HepG2 (cell line): Measurements from ENCODE around the gene CLDND2. TPM values are rescaled to one million over a fixed set of nuclear protein-coding genes. Genes with fewer than 3 reads are reported as not detected.

Experiments
- AGO1 ChIP-seq: fragments of 200-400 bp; formaldehyde crosslinking; IDR thresholded peaks from 2 replicates; pipeline ENCODE4 v1.6.1; 2017; ENCODE audit warnings: mild to moderate bottlenecking, low read depth, low read length, moderate library complexity; ENCODE audit not compliant: poor library complexity, severe bottlenecking
- BRCA1 ChIP-seq: sonication (generic); formaldehyde crosslinking; IDR thresholded peaks from 2 replicates; pipeline ENCODE4 v1.4.0; 2020; ENCODE audit warnings: missing genetic modification reagents
- DPF2 ChIP-seq: sonication (generic); formaldehyde crosslinking; IDR thresholded peaks from 2 replicates; pipeline ENCODE4 v1.4.0; 2020; ENCODE audit warnings: mild to moderate bottlenecking, low read depth, missing genetic modification reagents, borderline replicate concordance
- EED ChIP-seq: sonication (generic); formaldehyde crosslinking; IDR thresholded peaks from 2 replicates; pipeline ENCODE4 v1.5.0; 2020; ENCODE audit warnings: mild to moderate bottlenecking, missing genetic modification reagents
- ELF1 ChIP-seq: sonication (generic); formaldehyde crosslinking; IDR thresholded peaks from 2 replicates; pipeline ENCODE4 v1.4.0; 2020; ENCODE audit warnings: missing genetic modification reagents
- ERF ChIP-seq: IDR thresholded peaks from 2 replicates; pipeline ENCODE4 v1.6.1; 2018; ENCODE audit warnings: missing biosample characterization, missing genetic modification reagents
- JARID2 ChIP-seq: sonication (generic); formaldehyde crosslinking; IDR thresholded peaks from 2 replicates; pipeline ENCODE4 v1.8.1; 2023; ENCODE audit warnings: missing genetic modification reagents, inconsistent platforms; ENCODE audit not compliant: insufficient replicate concordance
- MTF2 ChIP-seq: sonication (generic); formaldehyde crosslinking; IDR thresholded peaks from 2 replicates; pipeline ENCODE4 v1.5.0; 2020; ENCODE audit warnings: missing genetic modification reagents, borderline replicate concordance
- NFE2L2 ChIP-seq: fragments of 150-350 bp; IDR thresholded peaks from 2 replicates; pipeline ENCODE4 v1.6.1; 2014; ENCODE audit warnings: low read length
- PAWR ChIP-seq: sonication (generic); formaldehyde crosslinking; IDR thresholded peaks from 2 replicates; pipeline ENCODE4 v1.4.0; 2020; ENCODE audit warnings: missing genetic modification reagents, mild to moderate bottlenecking, borderline replicate concordance
- POLR2G ChIP-seq: fragments of 200-400 bp; formaldehyde crosslinking; IDR thresholded peaks from 2 replicates; pipeline ENCODE4 v1.6.1; 2018; ENCODE audit warnings: mild to moderate bottlenecking, low read depth, low read length, moderate library complexity
- TBP ChIP-seq: sonication (generic); formaldehyde crosslinking; IDR thresholded peaks from 2 replicates; pipeline ENCODE4 v1.5.0; 2020; ENCODE audit warnings: missing genetic modification reagents
- U2AF2 ChIP-seq: fragments of 200-400 bp; formaldehyde crosslinking; IDR thresholded peaks from 2 replicates; pipeline ENCODE4 v1.6.1; 2017; ENCODE audit warnings: low read depth, mild to moderate bottlenecking, low read length
- ZBED4 ChIP-seq: sonication (generic); formaldehyde crosslinking; IDR thresholded peaks from 2 replicates; pipeline ENCODE4 v1.4.0; 2020; ENCODE audit warnings: missing genetic modification reagents, borderline replicate concordance
- ZBTB4 ChIP-seq: sonication (generic); formaldehyde crosslinking; IDR thresholded peaks from 2 replicates; pipeline ENCODE4 v1.4.0; 2020; ENCODE audit warnings: missing genetic modification reagents, mild to moderate bottlenecking, borderline replicate concordance
- ZNF205 ChIP-seq: IDR thresholded peaks from 2 replicates; pipeline ENCODE4 v1.6.1; 2018; ENCODE audit warnings: missing biosample characterization, missing genetic modification reagents
- ZNF280B ChIP-seq: sonication (generic); formaldehyde crosslinking; IDR thresholded peaks from 2 replicates; pipeline ENCODE4 v1.5.0; 2020; ENCODE audit warnings: missing genetic modification reagents, mild to moderate bottlenecking, borderline replicate concordance
- ZNF589 ChIP-seq: sonication (generic); formaldehyde crosslinking; conservative IDR thresholded peaks from 2 replicates; pipeline ENCODE4 v1.8.0; 2022; ENCODE audit warnings: mild to moderate bottlenecking, moderate library complexity, missing genetic modification reagents
- ZNF672 ChIP-seq: sonication (generic); formaldehyde crosslinking; IDR thresholded peaks from 2 replicates; pipeline ENCODE4 v1.8.1; 2022; ENCODE audit warnings: missing genetic modification reagents
- polyA plus RNA-seq, 8 experiments: library from polyadenylated mRNA; depleted of rRNA in 3 of 8; stranded (reverse) in 7 of 8; unstranded in 1 of 8; fragments of >200 nt; fragmentation: Illumina TruSeq in 4 of 8; extraction: Trizol in 4 of 8; gene quantifications; 2 replicates each; pipeline versions ENCODE4 v1.2.1 to v1.2.3, GENCODE V29; 2011 to 2016; ENCODE audit warnings: low read depth in 4 of 8, missing spikeins in 1 of 8, mixed read lengths in 1 of 8; ENCODE audit not compliant: insufficient read depth in 1 of 8
- total RNA-seq, 5 experiments: library from RNA; depleted of rRNA; stranded (reverse); fragments of >200 nt; fragmentation: Illumina TruSeq; extraction: Trizol; gene quantifications; 2 replicates each; pipeline ENCODE4 v1.2.3, GENCODE V29; 2016; ENCODE audit warnings: low read depth in 1 of 5
- TF ChIP-seq, protein P1 (sequence below): sonication (generic); formaldehyde crosslinking; IDR thresholded peaks from 2 replicates; pipeline ENCODE4 v1.4.0; 2020; ENCODE audit warnings: missing genetic modification reagents

Gene CLDND2
- total and polyA plus RNA-seq, 2 of the 13 experiments (the other 11 are each of a cell fraction or from before 2014, with no cell fraction given): 0.84 to 1.8 TPM

DNA sequence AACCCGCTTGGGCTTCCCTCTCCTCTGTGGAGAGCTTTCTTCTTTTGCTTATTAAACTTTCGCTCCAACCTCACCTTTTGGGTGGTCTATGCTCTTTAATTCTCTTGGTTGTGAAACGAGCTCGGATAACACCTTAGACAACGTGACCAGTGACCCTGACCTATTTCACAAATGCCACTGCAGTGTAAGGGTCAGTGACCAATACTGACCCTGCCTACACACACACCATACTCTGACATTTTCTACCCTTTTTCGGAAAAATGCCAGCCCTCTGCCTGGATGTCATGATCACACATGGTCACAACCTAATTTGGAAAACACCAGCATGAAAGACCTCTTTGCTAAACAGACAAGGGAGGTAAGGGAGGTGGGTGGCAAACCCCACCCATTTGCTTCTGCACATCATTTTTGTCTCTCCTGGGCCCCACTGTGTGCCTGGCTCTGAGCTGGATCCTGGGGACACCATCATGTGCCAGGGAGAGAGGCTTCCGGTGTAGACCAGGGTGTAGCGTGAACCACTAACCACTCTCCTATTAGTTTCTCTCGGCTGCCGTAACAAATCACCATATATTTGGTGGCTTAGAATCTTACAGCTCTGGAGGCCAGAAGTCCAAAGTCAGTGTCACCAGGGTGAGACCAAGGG lies 12.5 kb downstream of the CLDND2 start (continued):
- TF ChIP-seq, protein P1, sequence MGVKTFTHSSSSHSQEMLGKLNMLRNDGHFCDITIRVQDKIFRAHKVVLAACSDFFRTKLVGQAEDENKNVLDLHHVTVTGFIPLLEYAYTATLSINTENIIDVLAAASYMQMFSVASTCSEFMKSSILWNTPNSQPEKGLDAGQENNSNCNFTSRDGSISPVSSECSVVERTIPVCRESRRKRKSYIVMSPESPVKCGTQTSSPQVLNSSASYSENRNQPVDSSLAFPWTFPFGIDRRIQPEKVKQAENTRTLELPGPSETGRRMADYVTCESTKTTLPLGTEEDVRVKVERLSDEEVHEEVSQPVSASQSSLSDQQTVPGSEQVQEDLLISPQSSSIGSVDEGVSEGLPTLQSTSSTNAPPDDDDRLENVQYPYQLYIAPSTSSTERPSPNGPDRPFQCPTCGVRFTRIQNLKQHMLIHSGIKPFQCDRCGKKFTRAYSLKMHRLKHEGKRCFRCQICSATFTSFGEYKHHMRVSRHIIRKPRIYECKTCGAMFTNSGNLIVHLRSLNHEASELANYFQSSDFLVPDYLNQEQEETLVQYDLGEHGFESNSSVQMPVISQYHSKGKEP (CRISPR knock-in tag): no peak
- TF ChIP-seq POLR2G (no peak), ZNF589 (CRISPR knock-in tag) (no peak), EED (CRISPR knock-in tag) (no peak), ZBTB4 (CRISPR knock-in tag) (no peak), U2AF2 (no peak), ZNF672 (CRISPR knock-in tag) (no peak), BRCA1 (CRISPR knock-in tag) (no peak), ELF1 (CRISPR knock-in tag) (no peak), NFE2L2 (no peak), DPF2 (CRISPR knock-in tag) (peak; percentile 60), MTF2 (CRISPR knock-in tag) (no peak), AGO1 (no peak), TBP (no peak), PAWR (CRISPR knock-in tag) (no peak), JARID2 (no peak), ZNF280B (no peak), ERF (CRISPR knock-in tag) (peak; percentile 77), ZNF205 (CRISPR knock-in tag) (peak; percentile 57; the same call in 1 of the 2 replicates), ZBED4 (CRISPR knock-in tag) (0 out of 2 replicates have a peak, but pooled peaks have one; percentile 23)
